IMR-90 (cell line): ENCODE measurements around the gene ABHD17C. TPM values are rescaled to one million over a fixed set of nuclear protein-coding genes. Genes with fewer than 3 reads are reported as not detected.
A peak's percentile ranks its signal among the peaks of the same experiment; 100 is the strongest.

Source experiments
- ATAC-seq: fragments of 200-7000 bp; cut with Tn5 transposase; 2 replicates; pipeline ENCODE4 v1.9.1; 2020; ENCODE audit warnings: low read depth, mild to moderate bottlenecking, moderate library complexity
- BruUV-seq: library from RNA; stranded (reverse); fragments of 400-500 nt; replicated peaks from 2 replicates; lab custom pipeline; 2021; lab: Mats Ljungman, UMichigan
- CTCF ChIA-PET: fragments of 300-600 bp; formaldehyde crosslinking; extraction: SDS; loops from one replicate; lab custom pipeline; 2021; ENCODE audit warnings: antibody characterized with exemption; lab: Yijun Ruan, JAX
- POLR2A ChIA-PET: fragments of 300-600 bp; sonication (Branson Sonifier 250); formaldehyde crosslinking; loops from one replicate; lab custom pipeline; 2022; ENCODE audit warnings: antibody characterized with exemption; ENCODE audit not compliant: unreplicated experiment; lab: Charles Lee
- DNase-seq: peaks from one replicate; pipeline ENCODE4 v3.0.0; 2013
- H2AFZ ChIP-seq: replicated peaks from 2 replicates; pipeline ENCODE3; 2013; ENCODE audit warnings: low read length, mild to moderate bottlenecking; ENCODE audit not compliant: poor library complexity
- H2AK5ac ChIP-seq: 2 replicates; pipeline ENCODE4 v1.6.1; 2013; ENCODE audit warnings: low read depth, low read length, inconsistent platforms
- H2AK9ac ChIP-seq: replicated peaks from 2 replicates; pipeline ENCODE3; 2013; ENCODE audit warnings: mild to moderate bottlenecking, low read depth, low read length, moderate library complexity; ENCODE audit not compliant: poor library complexity
- H2BK120ac ChIP-seq: 2 replicates; pipeline ENCODE4 v1.6.1; 2013; ENCODE audit warnings: low read depth, low read length, inconsistent platforms
- H2BK15ac ChIP-seq: 3 replicates; pipeline ENCODE4 v1.6.1; 2013; ENCODE audit warnings: low read depth, low read length, inconsistent platforms
- H2BK20ac ChIP-seq: 2 replicates; pipeline ENCODE4 v1.6.1; 2013; ENCODE audit warnings: low read depth, mild to moderate bottlenecking, inconsistent platforms, low read length, moderate library complexity
- H2BK5ac ChIP-seq: 2 replicates; pipeline ENCODE4 v1.6.1; 2013; ENCODE audit warnings: mild to moderate bottlenecking, low read depth, low read length, inconsistent platforms; ENCODE audit not compliant: poor library complexity, severe bottlenecking
- H3K14ac ChIP-seq: replicated peaks from 2 replicates; pipeline ENCODE4 v1.6.1; 2013; ENCODE audit warnings: low read depth, low read length, inconsistent platforms
- H3K18ac ChIP-seq: 2 replicates; pipeline ENCODE4 v1.6.1; 2013; ENCODE audit warnings: low read depth, low read length, control low read depth
- H3K23ac ChIP-seq: 2 replicates; pipeline ENCODE4 v1.6.1; 2013; ENCODE audit warnings: low read depth, low read length, inconsistent platforms
- H3K27ac ChIP-seq: 2 replicates; pipeline ENCODE4 v1.5.1; 2013; ENCODE audit warnings: mild to moderate bottlenecking, control low read depth, low read length; ENCODE audit not compliant: insufficient read depth
- H3K27me3 ChIP-seq: 2 replicates; pipeline ENCODE4 v1.6.1; 2013; ENCODE audit warnings: low read length; ENCODE audit not compliant: control insufficient read depth, insufficient read depth
- H3K36me3 ChIP-seq: 2 replicates; pipeline ENCODE4 v1.6.1; 2013; ENCODE audit warnings: low read length, mixed read lengths; ENCODE audit not compliant: control insufficient read depth, insufficient read depth
- H3K4ac ChIP-seq: 2 replicates; pipeline ENCODE4 v1.6.1; 2013; ENCODE audit warnings: low read depth, low read length, inconsistent platforms
- H3K4me1 ChIP-seq: 2 replicates; pipeline ENCODE4 v1.6.1; 2013; ENCODE audit warnings: low read length, mixed read lengths; ENCODE audit not compliant: control insufficient read depth, insufficient read depth
- H3K4me2 ChIP-seq: 2 replicates; pipeline ENCODE4 v1.6.1; 2013; ENCODE audit warnings: low read depth, mild to moderate bottlenecking, control low read depth, low read length, moderate library complexity
- H3K4me3 ChIP-seq: 2 replicates; pipeline ENCODE4 v1.5.1; 2013; ENCODE audit warnings: low read depth, mild to moderate bottlenecking, control low read depth, low read length, moderate library complexity; ENCODE audit not compliant: insufficient read depth
- H3K56ac ChIP-seq: 2 replicates; pipeline ENCODE4 v1.6.1; 2013; ENCODE audit warnings: low read length, inconsistent platforms; ENCODE audit not compliant: insufficient read depth; ENCODE audit errors: extremely low read depth
- H3K79me1 ChIP-seq, 2 experiments: 2 replicates each; pipeline ENCODE4 v1.6.1; 2013; ENCODE audit warnings: low read length in 2 of 2, inconsistent platforms in 1 of 2, low read depth in 1 of 2
- H3K9ac ChIP-seq: 2 replicates; pipeline ENCODE4 v1.6.1; 2013; ENCODE audit warnings: low read depth, low read length, control low read depth
- H3K9me1 ChIP-seq: 2 replicates; pipeline ENCODE4 v1.6.1; 2013; ENCODE audit warnings: low read length, inconsistent platforms; ENCODE audit not compliant: insufficient read depth
- H3K9me3 ChIP-seq: 2 replicates; pipeline ENCODE4 v1.6.1; 2013; ENCODE audit warnings: low read length; ENCODE audit not compliant: control insufficient read depth, insufficient read depth
- H4K20me1 ChIP-seq: 2 replicates; pipeline ENCODE4 v1.6.1; 2013; ENCODE audit warnings: low read length, inconsistent platforms; ENCODE audit not compliant: insufficient read depth
- H4K5ac ChIP-seq: 2 replicates; pipeline ENCODE4 v1.6.1; 2013; ENCODE audit warnings: mild to moderate bottlenecking, low read depth, low read length, control low read depth
- H4K8ac ChIP-seq, 2 experiments: 2 replicates each; pipeline ENCODE4 v1.6.1; 2013; ENCODE audit warnings: low read depth in 2 of 2, low read length in 2 of 2, control low read depth in 1 of 2, inconsistent platforms in 1 of 2
- H4K91ac ChIP-seq: 2 replicates; pipeline ENCODE4 v1.6.1; 2013; ENCODE audit warnings: low read depth, low read length, inconsistent platforms; ENCODE audit not compliant: insufficient read depth
- BHLHE40 ChIP-seq: fragments of 150-350 bp; IDR thresholded peaks from 2 replicates; pipeline ENCODE4 v1.6.1; 2016; ENCODE audit warnings: mild to moderate bottlenecking, low read depth, low read length
- CEBPB ChIP-seq: IDR thresholded peaks from 2 replicates; pipeline ENCODE4 v1.6.1; 2012; ENCODE audit warnings: low read depth, low read length, improper control_type of control experiment
- CHD1 ChIP-seq: IDR thresholded peaks from 2 replicates; pipeline ENCODE4 v1.6.1; 2012; ENCODE audit warnings: low read depth, low read length, improper control_type of control experiment
- RFX5 ChIP-seq: IDR thresholded peaks from 2 replicates; pipeline ENCODE4 v1.8.0; 2012; ENCODE audit warnings: low read depth, mild to moderate bottlenecking, low read length, moderate library complexity
- WGBS, 2 experiments: methylation state at CpG; one replicate each; pipeline versions ENCODE4 v1.1.5 to v1.1.7; 2013; ENCODE audit warnings: missing lambda C conversion rate in 2 of 2; ENCODE audit not compliant: insufficient read length in 1 of 2; ENCODE audit errors: extremely low coverage in 2 of 2; 5-methylcytosine and 5-hydroxymethylcytosine counted together
- dilution Hi-C: fragments of 300-500 bp; cut with HindIII; formaldehyde crosslinking; loops from one replicate; pipeline ENCODE4 v1.14.3; 2018; ENCODE audit warnings: low sequenced_read_pairs; ENCODE audit not compliant: unreplicated experiment
- in situ Hi-C: fragments of 300-500 bp; cut with MboI; formaldehyde crosslinking; loops from 3 replicates; pipeline ENCODE4 v1.14.3; 2019; ENCODE audit warnings: low sequenced_read_pairs, inconsistent platforms, mixed read lengths
- intact Hi-C: fragments of 100-400 bp; cut with micrococcal nuclease; formaldehyde crosslinking; loops from 2 replicates; pipeline ENCODE4 v1.10.0; 2022
- polyA plus RNA-seq, 3 experiments: library from polyadenylated mRNA; depleted of rRNA; stranded (reverse); fragments of >200 nt; gene quantifications; 2 replicates each; pipeline ENCODE4 v1.2.3, GENCODE V29; 2012; ENCODE audit warnings: low replicate concordance in 1 of 3
- total RNA-seq: library from RNA; depleted of rRNA; stranded (reverse); fragments of >200 nt; gene quantifications from 2 replicates; pipeline ENCODE4 v1.2.3, GENCODE V29; 2012
- TF ChIP-seq, protein P1 (sequence below): conservative IDR thresholded peaks from 2 replicates; pipeline ENCODE4 v1.5.1; 2012; ENCODE audit warnings: mild to moderate bottlenecking, low read depth, low read length, improper control_type of control experiment

ABHD17C gene
- total and polyA plus RNA-seq, 2 of the 4 experiments (the other 2 are of a cell fraction), result 5.4 to 10.3 TPM

DNA sequence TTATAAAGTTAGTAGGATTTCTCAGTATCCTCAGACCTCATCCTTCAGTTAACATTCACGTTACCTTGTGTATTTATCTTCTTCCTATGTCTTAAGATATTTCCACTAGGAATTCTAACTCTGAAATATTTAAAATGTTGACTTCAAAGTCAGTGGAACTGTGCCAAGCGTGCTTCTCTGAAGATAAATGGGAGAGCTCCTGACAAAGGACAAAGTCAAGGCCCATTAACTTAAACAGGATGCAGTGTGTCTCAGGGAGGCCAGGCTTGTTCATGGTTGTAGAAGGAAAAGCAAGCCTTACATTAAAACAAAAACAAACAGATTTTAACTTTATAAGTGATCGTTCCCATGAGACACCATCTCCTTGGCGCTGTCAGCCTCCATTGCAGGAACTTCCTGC is 41.5 kb downstream of the ABHD17C start:
- Histone ChIP-seq H3K27me3 (no peaks in the 10 kb centered on the region), H3K4me2 (peak overlapping the region; percentile 39; the same call in 1 of the 2 replicates), H3K27ac (peak overlapping the region; percentile 54; the same call in 1 of the 2 replicates), H4K91ac (no peak overlapping the region), H4K8ac (peak overlapping the region in 1 of 2 experiments; percentile 52; a peak in 1 of 4 replicates), H3K9me1 (peaks cover 41% of the 10 kb centered on the region), H3K36me3 (peaks cover 10% of the 10 kb centered on the region; the same call in 1 of the 2 replicates), H2AK5ac (peak overlapping the region; percentile 82; the same call in 1 of the 2 replicates), H3K79me1 (peaks cover 51 to 90% of the 10 kb centered on the region in 2 experiments), H3K4me1 (peaks cover 12% of the 10 kb centered on the region), H3K56ac (peak overlapping the region; percentile 51; the same call in 1 of the 2 replicates), H2BK15ac (no peak overlapping the region), H2AFZ (peak overlapping the region; percentile 65), H2AK9ac (peak overlapping the region; percentile 11), H4K20me1 (peaks cover 58% of the 10 kb centered on the region), H2BK5ac (peak overlapping the region; percentile 1), H2BK120ac (peak overlapping the region; percentile 74), H3K23ac (peak overlapping the region; percentile 48), H3K9ac (no peak overlapping the region), H3K4ac (peak overlapping the region; percentile 77), H4K5ac (peak overlapping the region; percentile 64), H3K4me3 (no peak overlapping the region), H3K14ac (peak overlapping the region; percentile 67), H2BK20ac (peak overlapping the region; percentile 67; the same call in 1 of the 2 replicates), H3K9me3 (no peaks in the 10 kb centered on the region), H3K18ac (0 out of 2 replicates have a peak overlapping the region, but pooled peaks have one; percentile 21)
- BruUV-seq, result no TSS peak
- dilution Hi-C loops (no loop called here), in situ Hi-C loops (no loop called here), intact Hi-C loops (no loop called here)
- no CpG with 5 or more reads among the region's 4 CpGs for WGBS, 2 experiments
- ATAC-seq (no peak), DNase-seq (peak; percentile 47)
- no peak for TF ChIP-seq CHD1
- TF ChIP-seq BHLHE40, result no peak
- TF ChIP-seq, protein P1, sequence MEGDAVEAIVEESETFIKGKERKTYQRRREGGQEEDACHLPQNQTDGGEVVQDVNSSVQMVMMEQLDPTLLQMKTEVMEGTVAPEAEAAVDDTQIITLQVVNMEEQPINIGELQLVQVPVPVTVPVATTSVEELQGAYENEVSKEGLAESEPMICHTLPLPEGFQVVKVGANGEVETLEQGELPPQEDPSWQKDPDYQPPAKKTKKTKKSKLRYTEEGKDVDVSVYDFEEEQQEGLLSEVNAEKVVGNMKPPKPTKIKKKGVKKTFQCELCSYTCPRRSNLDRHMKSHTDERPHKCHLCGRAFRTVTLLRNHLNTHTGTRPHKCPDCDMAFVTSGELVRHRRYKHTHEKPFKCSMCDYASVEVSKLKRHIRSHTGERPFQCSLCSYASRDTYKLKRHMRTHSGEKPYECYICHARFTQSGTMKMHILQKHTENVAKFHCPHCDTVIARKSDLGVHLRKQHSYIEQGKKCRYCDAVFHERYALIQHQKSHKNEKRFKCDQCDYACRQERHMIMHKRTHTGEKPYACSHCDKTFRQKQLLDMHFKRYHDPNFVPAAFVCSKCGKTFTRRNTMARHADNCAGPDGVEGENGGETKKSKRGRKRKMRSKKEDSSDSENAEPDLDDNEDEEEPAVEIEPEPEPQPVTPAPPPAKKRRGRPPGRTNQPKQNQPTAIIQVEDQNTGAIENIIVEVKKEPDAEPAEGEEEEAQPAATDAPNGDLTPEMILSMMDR, result no peak
- no peak for TF ChIP-seq CEBPB
- TF ChIP-seq RFX5, result no peak
- CTCF ChIA-PET, result no interaction called here
- POLR2A ChIA-PET, result no interaction called here
